Tibial artery (tissue), 4 donors: ENCODE measurements around the gene ZNF469.

Experiments used
- DNase-seq, 2 donors: peaks; one replicate each; pipeline ENCODE4 v3.0.0-alpha.2; 2019
- H3K27ac ChIP-seq, 2 donors: fragments of 200-600 bp; sonication (generic) in 1 of 2; 1 replicate in 1 of 2; 2 replicates in 1 of 2; pipeline ENCODE4 v1.5.1; 2018 to 2019; ENCODE audit warnings: mild to moderate bottlenecking in 1 of 2
- H3K27me3 ChIP-seq, 2 donors: fragments of 200-600 bp; sonication (generic) in 1 of 2; one replicate each; pipeline versions ENCODE4 v1.5.1 to v1.6.0; 2016 to 2019
- H3K36me3 ChIP-seq, 3 donors: fragments of 200-600 bp; sonication (generic) in 2 of 3; one replicate each; pipeline ENCODE4 v1.5.1; 2016 to 2019; ENCODE audit warnings: mild to moderate bottlenecking in 2 of 3
- H3K4me1 ChIP-seq, 4 donors: fragments of 200-600 bp; sonication (generic) in 2 of 4; 1 replicate in 3 of 4; 2 replicates in 1 of 4; pipeline ENCODE4 v1.5.1; 2016 to 2019
- H3K4me3 ChIP-seq, 2 donors: fragments of 200-600 bp; sonication (generic) in 1 of 2; 1 replicate in 1 of 2; 2 replicates in 1 of 2; pipeline ENCODE4 v1.5.1; 2018 to 2019; ENCODE audit warnings: mild to moderate bottlenecking in 2 of 2
- H3K9me3 ChIP-seq, 3 donors: fragments of 200-600 bp; sonication (generic) in 1 of 3; one replicate each; pipeline ENCODE4 v1.5.1; 2016 to 2019
- CTCF ChIP-seq, 2 experiments: fragments of 200-600 bp in 1 of 2; fragments of 450-650 bp in 1 of 2; IDR thresholded peaks; one replicate each; pipeline ENCODE4 v1.5.1; 2017 to 2019; ENCODE audit warnings: antibody characterized with exemption in 2 of 2, mild to moderate bottlenecking in 1 of 2, moderate library complexity in 1 of 2
- intact Hi-C: fragments of 100-400 bp; cut with DNase I; formaldehyde crosslinking; loops from one replicate; pipeline ENCODE4 v1.15.0; 2023; ENCODE audit warnings: low total_unique reads

ZNF469 gene

DNA sequence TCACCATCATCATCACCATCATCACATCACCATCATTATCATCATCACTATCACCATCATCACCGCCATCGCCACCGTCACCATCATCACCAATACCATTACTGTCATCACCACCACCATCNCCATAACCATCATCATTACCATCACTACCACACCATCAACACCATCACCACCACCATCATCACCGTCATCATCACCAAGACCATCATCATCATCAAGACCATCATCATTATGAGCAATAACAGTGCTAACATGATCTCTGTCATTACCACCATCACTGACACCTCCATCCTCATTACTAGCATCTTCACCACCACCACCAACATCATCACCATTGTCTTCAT lies 16.1 kb upstream of the ZNF469 start:
- Histone ChIP-seq H3K4me1 (no peaks in the 10 kb centered on the region), H3K36me3 (no peaks in the 10 kb centered on the region), H3K9me3 (no peaks in the 10 kb centered on the region), H3K27me3 (peaks cover 0 to 13% of the 10 kb centered on the region in 2 donors), H3K4me3 (no peak overlapping the region), H3K27ac (no peak overlapping the region)
- no peak for TF ChIP-seq CTCF (IDR thresholded peaks at IDR 0.05)
- peak in 1 of 2 donors; percentile 3 for DNase-seq
- intact Hi-C loops: no loop called here

- Histone ChIP-seq H3K4me1 (no peaks in the 10 kb centered on the region), H3K36me3 (no peaks in the 10 kb centered on the region), H3K9me3 (no peaks in the 10 kb centered on the region), H3K27me3 (peaks cover 0 to 13% of the 10 kb centered on the region in 2 donors), H3K27ac (no peak overlapping the region), H3K4me3 (no peak overlapping the region)
- peak in 1 of 2 donors; percentile 19 for DNase-seq
- TF ChIP-seq CTCF (IDR thresholded peaks at IDR 0.05): no peak
- intact Hi-C loops: no loop called here
These were observed 15.2 kb upstream of the ZNF469 start for GRCh38 chr16:88367560-88367959.

GRCh38 chr16:88368036-88368435 lies 14.7 kb upstream of the ZNF469 start:
- no peaks in the 10 kb centered on the region for H3K4me1 ChIP-seq
- peaks cover 0 to 13% of the 10 kb centered on the region in 2 donors for H3K27me3 ChIP-seq
- no peaks in the 10 kb centered on the region for H3K36me3 ChIP-seq
- no peak for TF ChIP-seq CTCF (IDR thresholded peaks at IDR 0.05)
- H3K27ac ChIP-seq: no peak overlapping the region
- no peak overlapping the region for H3K4me3 ChIP-seq
- DNase-seq: peak in 1 of 2 donors; percentile 24
- intact Hi-C loops: no loop called here
- no peaks in the 10 kb centered on the region for H3K9me3 ChIP-seq

DNA sequence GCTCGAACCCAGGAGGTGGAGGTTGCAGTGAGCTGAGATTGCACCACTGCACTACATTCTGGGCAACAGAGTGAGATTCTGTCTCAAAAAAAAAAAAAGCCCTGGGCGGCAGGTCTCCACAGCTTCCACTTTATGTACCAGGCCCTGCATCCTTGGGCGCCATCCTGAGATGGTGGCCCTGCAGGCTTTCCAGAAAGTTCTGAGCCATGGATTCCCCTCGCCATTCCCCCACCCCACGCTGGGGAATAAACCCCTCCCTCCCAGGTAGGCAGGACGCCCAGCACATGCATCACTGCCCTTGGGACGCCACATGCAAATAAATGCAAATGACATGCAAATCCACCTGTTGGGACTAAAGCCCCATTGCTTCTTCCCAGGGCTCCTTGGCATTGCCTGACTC lies 13.8 kb upstream of the ZNF469 start:
- no peak overlapping the region for H3K4me3 ChIP-seq
- peaks cover 0 to 13% of the 10 kb centered on the region in 2 donors for H3K27me3 ChIP-seq
- intact Hi-C loops: no loop called here
- DNase-seq: no peak
- TF ChIP-seq CTCF (IDR thresholded peaks at IDR 0.05): no peak
- no peaks in the 10 kb centered on the region for H3K4me1 ChIP-seq
- H3K9me3 ChIP-seq: no peaks in the 10 kb centered on the region
- H3K36me3 ChIP-seq: no peaks in the 10 kb centered on the region
- H3K27ac ChIP-seq: no peak overlapping the region

DNA sequence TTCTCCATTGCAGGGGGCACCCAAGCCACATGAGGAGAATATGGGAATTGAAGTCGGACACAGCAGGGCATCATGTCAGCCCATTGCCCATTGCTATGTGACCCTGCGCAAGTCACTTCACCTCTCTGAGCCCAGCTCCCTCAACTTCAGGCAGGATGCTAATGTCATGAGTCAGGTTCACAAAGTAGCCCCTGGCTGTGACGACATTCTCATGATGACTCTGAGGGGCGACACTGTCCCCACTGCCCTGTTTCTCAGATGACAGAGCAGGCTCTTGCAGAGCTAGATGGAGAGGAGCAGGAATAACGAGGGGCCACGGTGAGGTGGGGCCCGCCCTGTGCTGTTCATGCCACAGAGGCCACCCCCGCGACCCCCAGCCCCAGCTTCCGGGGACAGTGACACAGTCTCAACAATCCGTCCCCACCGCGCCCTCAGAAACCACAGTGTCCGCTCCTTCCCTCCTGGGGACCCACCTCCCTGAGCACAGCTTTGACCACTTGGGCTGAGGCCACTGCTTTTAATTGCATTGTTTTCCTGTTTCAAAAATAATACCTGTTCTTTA lies 13.2 kb upstream of the ZNF469 start:
- Histone ChIP-seq H3K27ac (no peak overlapping the region), H3K27me3 (peaks cover 0 to 13% of the 10 kb centered on the region in 2 donors), H3K36me3 (no peaks in the 10 kb centered on the region), H3K4me1 (no peaks in the 10 kb centered on the region), H3K9me3 (no peaks in the 10 kb centered on the region), H3K4me3 (no peak overlapping the region)
- no peak for DNase-seq
- intact Hi-C loops: no loop called here
- TF ChIP-seq CTCF (IDR thresholded peaks at IDR 0.05): no peak

GRCh38 chr16:88370365-88370764 lies 12.4 kb upstream of the ZNF469 start:
- no peaks in the 10 kb centered on the region for H3K9me3 ChIP-seq

More at GRCh38 chr16:88370365-88370764, 12.4 kb upstream of the ZNF469 start:
- TF ChIP-seq CTCF (IDR thresholded peaks at IDR 0.05): no peak
- intact Hi-C loops: no loop called here
- peak in 1 of 2 donors; percentile 33 for DNase-seq
- no peak overlapping the region for H3K27ac ChIP-seq
- H3K4me1 ChIP-seq: no peaks in the 10 kb centered on the region
- no peak overlapping the region for H3K4me3 ChIP-seq
- peaks cover 0 to 8% of the 10 kb centered on the region in 2 donors for H3K27me3 ChIP-seq
- no peaks in the 10 kb centered on the region for H3K36me3 ChIP-seq
